Ovary (tissue), 3 donors: ENCODE measurements around the gene ENG.

Experiments
- CTCF ChIP-seq, 3 donors: fragments of 450-650 bp in 2 of 3; fragments of 200-600 bp in 1 of 3; IDR thresholded peaks; one replicate each; pipeline versions ENCODE4 v1.5.1 to v1.8.0; 2016 to 2022; ENCODE audit warnings: antibody characterized with exemption in 3 of 3, mild to moderate bottlenecking in 1 of 3
- EP300 ChIP-seq: sonication (generic); formaldehyde crosslinking; IDR thresholded peaks from one replicate; pipeline ENCODE4 v1.6.1; 2017; ENCODE audit warnings: antibody characterized with exemption
- donor health status: DM: no; HTN: no; CAD: no.

- TF ChIP-seq CTCF (IDR thresholded peaks at IDR 0.05) (no peak), EP300 (no peak)
Measured at GRCh38 chr9:127892831-127893230, 38.4 kb upstream of the ENG start.
